ENCODE results near the gene TIMM50. TPM values are rescaled to one million over a fixed set of nuclear protein-coding genes. Genes with fewer than 3 reads are reported as not detected.
A peak's percentile ranks its signal among the peaks of the same experiment; 100 is the strongest.

TIMM50 gene
- total RNA-seq, 1 donor: 48.8 TPM

- TF ChIP-seq, protein P1, sequence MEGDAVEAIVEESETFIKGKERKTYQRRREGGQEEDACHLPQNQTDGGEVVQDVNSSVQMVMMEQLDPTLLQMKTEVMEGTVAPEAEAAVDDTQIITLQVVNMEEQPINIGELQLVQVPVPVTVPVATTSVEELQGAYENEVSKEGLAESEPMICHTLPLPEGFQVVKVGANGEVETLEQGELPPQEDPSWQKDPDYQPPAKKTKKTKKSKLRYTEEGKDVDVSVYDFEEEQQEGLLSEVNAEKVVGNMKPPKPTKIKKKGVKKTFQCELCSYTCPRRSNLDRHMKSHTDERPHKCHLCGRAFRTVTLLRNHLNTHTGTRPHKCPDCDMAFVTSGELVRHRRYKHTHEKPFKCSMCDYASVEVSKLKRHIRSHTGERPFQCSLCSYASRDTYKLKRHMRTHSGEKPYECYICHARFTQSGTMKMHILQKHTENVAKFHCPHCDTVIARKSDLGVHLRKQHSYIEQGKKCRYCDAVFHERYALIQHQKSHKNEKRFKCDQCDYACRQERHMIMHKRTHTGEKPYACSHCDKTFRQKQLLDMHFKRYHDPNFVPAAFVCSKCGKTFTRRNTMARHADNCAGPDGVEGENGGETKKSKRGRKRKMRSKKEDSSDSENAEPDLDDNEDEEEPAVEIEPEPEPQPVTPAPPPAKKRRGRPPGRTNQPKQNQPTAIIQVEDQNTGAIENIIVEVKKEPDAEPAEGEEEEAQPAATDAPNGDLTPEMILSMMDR (IDR thresholded peaks at IDR 0.05; ENCODE audit: insufficient read depth, low read depth, low read length): peak; percentile 75
- H3K4me3 ChIP-seq (ENCODE audit: low read depth, low read length): peak within 1 kb of the TSS; percentile 85
- DNase-seq (ENCODE audit: low read depth): peak; percentile 95
Measured at GRCh38 chr19:39539518-39540332, 59.1 kb downstream of the TIMM50 start, which contains the start of gene EID2. Gene EID2, minus strand, starts transcription at chr19:39540161. Its CDS starts 82 bp downstream, at chr19:39540079.

DNA sequence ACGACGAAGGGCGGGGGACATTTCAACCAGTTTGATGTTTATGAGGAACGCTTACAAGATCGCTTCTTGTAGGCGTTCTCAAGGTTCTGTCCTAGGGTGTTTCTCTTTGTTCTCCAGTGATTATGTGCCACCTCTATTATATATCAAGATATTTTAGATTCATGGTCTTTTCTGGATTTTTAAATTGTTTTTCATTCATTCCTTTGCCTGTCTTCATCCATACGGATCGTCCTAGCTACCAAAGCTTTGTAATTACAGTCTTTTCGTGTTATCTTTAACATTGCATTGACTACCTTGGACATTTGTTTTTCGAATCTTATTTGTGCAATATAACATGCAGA lies 59.7 kb downstream of the TIMM50 start:
- H3K4me3 ChIP-seq (ENCODE audit: low read depth, low read length): peak overlapping the region; percentile 85
- TF ChIP-seq, protein P1 (IDR thresholded peaks at IDR 0.05; ENCODE audit: insufficient read depth, low read depth, low read length): no peak
- no peak for DNase-seq (ENCODE audit: low read depth)

Other genes starting within 250 kb of the TIMM50 start
- gene IFNL3, start 235.8 kb upstream of the TIMM50 start, total RNA-seq: not detected in 2 replicates
- not detected in 2 replicates for gene IFNL4, start 232.0 kb upstream of the TIMM50 start, total RNA-seq
- gene IFNL2, start 212.4 kb upstream of the TIMM50 start, total RNA-seq: not detected in 2 replicates
- not detected in 2 replicates for gene IFNL1, start 184.4 kb upstream of the TIMM50 start, total RNA-seq
- under 0.01 TPM in 1 of 2 replicates, not detected in the other for gene LRFN1, start 160.0 kb upstream of the TIMM50 start, total RNA-seq
- 0.86 and 1.6 TPM in 2 replicates for gene GMFG, start 144.8 kb upstream of the TIMM50 start, total RNA-seq
- gene SAMD4B, start 138.4 kb upstream of the TIMM50 start, total RNA-seq: 38.0 and 45.7 TPM in 2 replicates
- gene PAF1, start 89.7 kb upstream of the TIMM50 start, total RNA-seq: 29.6 and 33.2 TPM in 2 replicates
- 22.0 and 22.2 TPM in 2 replicates for gene MED29, start 89.5 kb upstream of the TIMM50 start, total RNA-seq
- gene ZFP36, start 74.0 kb upstream of the TIMM50 start, total RNA-seq: 5.8 and 8.6 TPM in 2 replicates
- 25.0 and 39.3 TPM in 2 replicates for gene PLEKHG2, start 68.2 kb upstream of the TIMM50 start, total RNA-seq
- 43.2 and 48.3 TPM in 2 replicates for gene RPS16, start 44.9 kb upstream of the TIMM50 start, total RNA-seq
- 71.8 and 80.7 TPM in 2 replicates for gene SUPT5H, start 35.3 kb upstream of the TIMM50 start, total RNA-seq
- gene DLL3, start 18.1 kb downstream of the TIMM50 start, total RNA-seq: under 0.01 and 0.43 TPM in 2 replicates
- not detected in 2 replicates for gene SELENOV, start 34.3 kb downstream of the TIMM50 start, total RNA-seq
- 4.3 and 4.5 TPM in 2 replicates for gene EID2B, start 52.0 kb downstream of the TIMM50 start, total RNA-seq
- gene EID2, start 59.3 kb downstream of the TIMM50 start, total RNA-seq: 8.4 and 10.8 TPM in 2 replicates
- not detected in 2 replicates for gene LGALS13, start 121.7 kb downstream of the TIMM50 start, total RNA-seq
- not detected in 2 replicates for gene LGALS16, start 175.1 kb downstream of the TIMM50 start, total RNA-seq
- not detected in 2 replicates for gene LGALS14, start 223.6 kb downstream of the TIMM50 start, total RNA-seq

Measured in fibroblast of villous mesenchyme (primary cell).